Activated CD4-positive, alpha-beta memory T cell treated with anti-CD3 and anti-CD28 coated beads, Interleukin-2, amount 10 ng/mL, durations not matched to agents 7 days and 5 days (primary cell): ENCODE measurements around the gene DOCK3. TPM values are rescaled to one million over a fixed set of nuclear protein-coding genes. Genes with fewer than 3 reads are reported as not detected.
"Not testable (repeated sequence)": the region's sequence is repeated elsewhere in the genome, so short reads cannot be mapped to it uniquely, and the experiment has no call there.

ENCODE experiments used
- CTCF ChIA-PET: fragments of 350-600 bp; sonication (Branson Sonifier 250); formaldehyde crosslinking; loops from one replicate; lab custom pipeline; 2021; ENCODE audit warnings: antibody characterized with exemption, inconsistent platforms; lab: Charles Lee
- POLR2A ChIA-PET: fragments of 350-600 bp; sonication (Branson Sonifier 250); formaldehyde crosslinking; loops from one replicate; lab custom pipeline; 2021; ENCODE audit warnings: antibody characterized with exemption; lab: Charles Lee
- DNase-seq: peaks from one replicate; pipeline ENCODE4 v3.0.0-alpha.2; 2020
- H3K27ac Mint-ChIP-seq: one replicate; pipeline ENCODE4 v1.8.0; 2021; ENCODE audit warnings: mild to moderate bottlenecking, mixed read lengths
- H3K27me3 Mint-ChIP-seq: one replicate; pipeline ENCODE4 v1.8.0; 2021; ENCODE audit warnings: mixed read lengths
- H3K36me3 Mint-ChIP-seq: one replicate; pipeline ENCODE4 v1.8.0; 2021; ENCODE audit warnings: low read depth, mixed read lengths
- H3K4me1 Mint-ChIP-seq: one replicate; pipeline ENCODE4 v1.8.0; 2021; ENCODE audit warnings: mixed read lengths
- H3K4me3 Mint-ChIP-seq: one replicate; pipeline ENCODE4 v1.8.0; 2021; ENCODE audit warnings: mild to moderate bottlenecking, mixed read lengths
- H3K9me3 Mint-ChIP-seq: one replicate; pipeline ENCODE4 v1.8.0; 2021; ENCODE audit warnings: mixed read lengths
- total RNA-seq, 2 experiments: library from RNA; stranded (reverse); gene quantifications; one replicate each; pipeline ENCODE4 v1.2.3, GENCODE V29; 2021

Gene DOCK3
- total RNA-seq, 2 experiments from 2014 or later: 1.6 to 1.7 TPM

- DNase-seq: no peak
- ChIA-PET POLR2A (no interaction called here), CTCF (no interaction called here)
- Mint-ChIP-seq H3K4me3 (no peak overlapping the region), H3K36me3 (peaks cover 9% of the 10 kb centered on the region), H3K4me1 (no peaks in the 10 kb centered on the region), H3K27me3 (no peaks in the 10 kb centered on the region), H3K27ac (no peak overlapping the region), H3K9me3 (peaks cover 24% of the 10 kb centered on the region)
These were observed 407.6 kb downstream of the DOCK3 start for GRCh38 chr3:51082363-51082762.

DNA sequence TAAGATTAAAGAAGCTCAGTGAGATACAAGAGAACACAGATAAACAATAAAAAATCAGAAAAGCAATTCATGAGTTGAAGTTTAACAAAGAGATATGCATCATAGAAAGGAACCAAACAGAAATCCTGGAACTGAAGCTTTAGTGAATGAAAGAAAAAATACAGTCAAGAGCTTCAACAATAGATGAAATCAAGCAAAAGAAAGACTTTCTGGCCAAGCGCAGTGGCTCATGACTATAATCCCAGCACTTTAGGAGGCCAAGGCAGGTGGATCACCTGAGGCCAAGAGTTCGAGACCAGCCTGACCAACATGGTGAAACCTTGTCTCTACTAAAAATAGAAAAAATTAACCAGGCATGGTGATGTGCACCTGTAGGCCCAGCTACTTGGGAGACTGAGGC is 408.8 kb downstream of the DOCK3 start:
- Mint-ChIP-seq H3K27me3 (no peaks in the 10 kb centered on the region), H3K4me1 (no peaks in the 10 kb centered on the region), H3K27ac (no peak overlapping the region), H3K4me3 (no peak overlapping the region), H3K36me3 (peaks cover 9% of the 10 kb centered on the region), H3K9me3 (peaks cover 24% of the 10 kb centered on the region)
- POLR2A ChIA-PET: no interaction called here
- DNase-seq: no peak
- CTCF ChIA-PET: no interaction called here

DNA sequence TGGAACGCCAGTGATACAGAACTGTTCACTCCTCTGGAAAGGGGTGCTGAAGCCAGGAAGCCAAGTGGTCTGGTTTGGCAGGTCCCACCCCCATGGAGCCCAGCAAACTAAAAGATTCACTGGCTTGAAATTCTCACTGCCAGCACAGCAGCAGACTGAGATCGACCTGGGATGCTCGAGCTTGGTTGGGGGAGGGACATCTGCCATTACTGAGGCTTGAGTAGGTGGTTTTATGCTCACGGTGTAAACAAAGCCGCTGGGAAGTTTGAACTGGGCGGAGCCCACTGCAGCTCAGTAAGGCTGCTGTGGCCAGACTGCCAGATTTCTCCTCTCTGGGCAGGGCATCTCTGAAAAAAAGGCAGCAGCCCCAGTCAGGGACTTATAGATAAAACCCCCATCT is 417.4 kb downstream of the DOCK3 start:
- CTCF ChIA-PET, POLR2A ChIA-PET, H3K9me3 Mint-ChIP-seq, H3K4me3 Mint-ChIP-seq, DNase-seq, H3K4me1 Mint-ChIP-seq, H3K36me3 Mint-ChIP-seq, H3K27me3 Mint-ChIP-seq, H3K27ac Mint-ChIP-seq: not testable (repeated sequence)

GRCh38 chr3:51094838-51095237 is 420.1 kb downstream of the DOCK3 start:
- H3K27ac Mint-ChIP-seq, POLR2A ChIA-PET, DNase-seq, H3K9me3 Mint-ChIP-seq, H3K36me3 Mint-ChIP-seq, H3K27me3 Mint-ChIP-seq, H3K4me1 Mint-ChIP-seq, CTCF ChIA-PET, H3K4me3 Mint-ChIP-seq: not testable (repeated sequence)

DNA sequence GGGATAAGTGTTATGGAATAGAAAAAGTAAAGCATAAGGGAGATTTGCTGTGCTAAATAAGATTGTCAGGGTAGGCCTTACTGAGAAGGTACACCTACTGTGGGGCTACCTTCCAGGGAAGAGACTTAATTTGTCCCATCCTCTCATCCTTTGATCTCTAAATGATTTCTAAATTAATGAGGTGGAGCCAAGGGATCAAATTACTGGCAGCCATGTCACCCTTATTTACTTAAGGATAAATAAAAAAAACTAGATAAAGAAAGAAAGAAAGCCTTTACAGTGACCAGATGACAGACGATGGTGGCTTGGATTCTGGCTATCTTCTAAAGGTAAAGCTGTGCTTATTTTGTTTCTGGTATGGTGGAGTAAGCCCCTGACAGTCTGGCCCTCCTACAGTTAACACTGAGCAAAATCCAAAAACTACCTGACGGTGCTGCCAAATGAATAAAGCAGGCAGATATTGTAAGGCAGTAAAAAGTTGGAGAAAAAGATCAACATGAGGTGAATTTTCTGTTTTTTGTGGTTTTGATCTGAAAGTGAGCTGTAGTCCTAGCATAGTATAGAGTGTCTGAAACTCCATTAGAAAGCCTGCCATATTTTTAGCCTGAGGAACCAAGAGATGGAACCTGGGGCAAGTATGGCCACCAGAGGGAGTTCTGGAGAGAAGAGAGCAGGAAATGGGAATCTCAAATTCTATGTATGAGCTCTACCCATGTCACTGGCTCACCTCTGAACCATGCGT is 425.2 kb downstream of the DOCK3 start:
- no peaks in the 10 kb centered on the region for H3K4me1 Mint-ChIP-seq
- CTCF ChIA-PET: interaction anchor here (1.3 to 1.4 kb wide), 2 partner anchors 11 to 272 kb away, joined by 3 to 6 read pairs; no protein-coding TSS in a partner anchor
- no peak for DNase-seq
- H3K27me3 Mint-ChIP-seq: no peaks in the 10 kb centered on the region
- no peaks in the 10 kb centered on the region for H3K9me3 Mint-ChIP-seq
- POLR2A ChIA-PET: no interaction called here
- H3K4me3 Mint-ChIP-seq: no peak overlapping the region
- no peaks in the 10 kb centered on the region for H3K36me3 Mint-ChIP-seq
- H3K27ac Mint-ChIP-seq: no peak overlapping the region

DNA sequence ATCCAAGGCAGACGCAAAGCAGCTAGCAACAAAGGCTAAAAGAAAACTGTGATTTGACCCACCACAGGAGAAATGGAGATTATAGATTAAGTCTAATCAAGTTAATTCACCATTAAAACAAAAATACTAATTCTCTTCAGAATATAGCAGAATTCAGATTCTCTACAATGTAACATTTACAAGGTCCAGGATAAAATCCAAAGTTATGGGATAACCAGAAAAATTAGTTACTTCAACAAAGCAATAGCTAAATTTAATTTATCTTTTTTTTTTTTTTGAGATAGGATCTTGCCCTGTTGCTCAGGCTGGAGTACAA is 425.8 kb downstream of the DOCK3 start:
- ChIA-PET POLR2A (no interaction called here), CTCF (interaction anchor here (1.3 to 1.4 kb wide), 2 partner anchors 10 to 271 kb away, joined by 3 to 6 read pairs; no protein-coding TSS in a partner anchor)
- no peak for DNase-seq
- Mint-ChIP-seq H3K4me1 (no peaks in the 10 kb centered on the region), H3K27ac (no peak overlapping the region), H3K9me3 (no peaks in the 10 kb centered on the region), H3K36me3 (no peaks in the 10 kb centered on the region), H3K4me3 (no peak overlapping the region), H3K27me3 (no peaks in the 10 kb centered on the region)

- no peak overlapping the region for H3K4me3 Mint-ChIP-seq
- H3K27ac Mint-ChIP-seq: no peak overlapping the region
- POLR2A ChIA-PET: no interaction called here
- H3K36me3 Mint-ChIP-seq: no peaks in the 10 kb centered on the region
- CTCF ChIA-PET: no interaction called here
- no peaks in the 10 kb centered on the region for H3K4me1 Mint-ChIP-seq
- H3K9me3 Mint-ChIP-seq: no peaks in the 10 kb centered on the region
- no peaks in the 10 kb centered on the region for H3K27me3 Mint-ChIP-seq
- DNase-seq: no peak
These were observed 427.7 kb downstream of the DOCK3 start for GRCh38 chr3:51102396-51102795.

DNA sequence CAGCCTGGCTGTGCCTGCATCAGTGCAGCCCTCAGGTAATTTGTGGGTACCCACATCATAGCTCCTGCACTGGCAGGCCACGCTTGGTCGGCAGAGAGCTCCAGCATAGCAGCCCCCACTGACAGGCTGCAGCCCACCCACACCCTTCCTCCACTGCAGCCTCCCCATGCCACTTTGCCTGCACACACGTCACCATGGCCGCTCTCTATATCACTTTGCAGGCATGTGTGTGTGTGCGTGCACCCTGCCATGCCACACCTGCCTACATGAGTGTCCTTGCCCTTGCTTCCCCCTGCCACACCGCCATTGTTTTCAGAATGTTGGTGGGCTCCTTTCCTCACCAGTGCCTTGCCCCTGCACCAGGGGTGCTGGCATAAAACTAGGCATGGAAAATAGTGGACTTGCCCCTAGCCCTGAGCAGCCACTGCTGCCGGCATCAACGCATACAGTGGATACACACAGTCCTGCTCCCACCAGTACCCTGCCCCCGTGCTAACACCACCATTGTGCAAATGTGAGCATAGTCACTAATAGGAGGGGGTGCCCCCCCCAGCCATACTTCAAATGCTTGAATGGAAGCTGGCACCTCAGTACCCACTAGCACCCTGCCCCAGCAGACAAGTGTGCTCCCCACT is 431.6 kb downstream of the DOCK3 start:
- H3K27me3 Mint-ChIP-seq: peaks cover 3% of the 10 kb centered on the region
- POLR2A ChIA-PET: no interaction called here
- CTCF ChIA-PET: no interaction called here

GRCh38 chr3:51110586-51110985 is 435.9 kb downstream of the DOCK3 start:
- Mint-ChIP-seq H3K27ac (no peak overlapping the region), H3K27me3 (peaks cover 3% of the 10 kb centered on the region), H3K9me3 (peaks cover 18% of the 10 kb centered on the region), H3K4me3 (no peak overlapping the region), H3K4me1 (no peaks in the 10 kb centered on the region), H3K36me3 (no peaks in the 10 kb centered on the region)
- ChIA-PET POLR2A (no interaction called here), CTCF (interaction anchor here (1.1 kb wide), 1 partner anchor 10 kb away, joined by 3 read pairs; no protein-coding TSS in a partner anchor)
- DNase-seq: no peak

More for the DNA sequence above, 431.6 kb downstream of the DOCK3 start:
- no peak overlapping the region for H3K4me3 Mint-ChIP-seq
- H3K36me3 Mint-ChIP-seq: no peaks in the 10 kb centered on the region
- H3K4me1 Mint-ChIP-seq: no peaks in the 10 kb centered on the region
- DNase-seq: no peak
- H3K9me3 Mint-ChIP-seq: peaks cover 14% of the 10 kb centered on the region
- no peak overlapping the region for H3K27ac Mint-ChIP-seq

GRCh38 chr3:51122944-51123343 is 448.2 kb downstream of the DOCK3 start:
- Mint-ChIP-seq H3K27me3 (no peaks in the 10 kb centered on the region), H3K9me3 (peaks cover 7% of the 10 kb centered on the region), H3K4me1 (no peaks in the 10 kb centered on the region), H3K36me3 (no peaks in the 10 kb centered on the region), H3K4me3 (no peak overlapping the region), H3K27ac (no peak overlapping the region)
- ChIA-PET CTCF (no interaction called here), POLR2A (no interaction called here)
- DNase-seq: no peak

GRCh38 chr3:51123531-51123930 is 448.8 kb downstream of the DOCK3 start:
- peaks cover 5% of the 10 kb centered on the region for H3K9me3 Mint-ChIP-seq
- CTCF ChIA-PET: no interaction called here

DNA sequence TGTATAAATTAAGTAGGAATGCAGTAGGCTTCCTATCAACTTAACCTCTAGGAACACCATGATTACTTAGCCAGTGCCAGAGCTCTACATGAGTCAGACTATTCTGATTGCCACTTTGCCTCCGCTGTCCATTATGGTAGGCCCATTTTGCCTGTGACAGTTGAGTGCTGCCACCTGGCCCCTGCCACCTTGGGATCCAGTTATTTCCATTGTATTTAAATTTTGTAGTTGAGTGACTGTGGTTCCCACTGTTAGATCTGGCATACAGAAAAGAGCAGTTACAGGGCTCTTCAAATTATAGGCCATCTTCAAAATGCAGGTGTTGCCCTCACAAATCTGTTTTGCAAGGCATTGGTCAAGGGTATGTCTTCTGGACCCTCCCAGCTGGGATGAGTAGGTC is 456.9 kb downstream of the DOCK3 start:
- peaks cover 15% of the 10 kb centered on the region for H3K9me3 Mint-ChIP-seq
- POLR2A ChIA-PET, H3K27me3 Mint-ChIP-seq, CTCF ChIA-PET, H3K36me3 Mint-ChIP-seq, DNase-seq, H3K4me1 Mint-ChIP-seq, H3K4me3 Mint-ChIP-seq, H3K27ac Mint-ChIP-seq: not testable (repeated sequence)

More at GRCh38 chr3:51123531-51123930, 448.8 kb downstream of the DOCK3 start:
- no peaks in the 10 kb centered on the region for H3K36me3 Mint-ChIP-seq
- H3K27ac Mint-ChIP-seq: no peak overlapping the region
- no peak for DNase-seq
- H3K27me3 Mint-ChIP-seq: no peaks in the 10 kb centered on the region
- H3K4me1 Mint-ChIP-seq: no peaks in the 10 kb centered on the region
- no peak overlapping the region for H3K4me3 Mint-ChIP-seq
- POLR2A ChIA-PET: no interaction called here

GRCh38 chr3:51137715-51138114 is 463.0 kb downstream of the DOCK3 start:
- H3K9me3 Mint-ChIP-seq: peaks cover 2% of the 10 kb centered on the region
- DNase-seq: no peak
- H3K27me3 Mint-ChIP-seq: no peaks in the 10 kb centered on the region
- CTCF ChIA-PET: no interaction called here
- H3K36me3 Mint-ChIP-seq: no peaks in the 10 kb centered on the region
- H3K4me1 Mint-ChIP-seq: no peaks in the 10 kb centered on the region
- no peak overlapping the region for H3K4me3 Mint-ChIP-seq
- POLR2A ChIA-PET: no interaction called here
- no peak overlapping the region for H3K27ac Mint-ChIP-seq

GRCh38 chr3:51139616-51140015 is 464.9 kb downstream of the DOCK3 start:
- DNase-seq: no peak
- no peaks in the 10 kb centered on the region for H3K4me1 Mint-ChIP-seq
- H3K27me3 Mint-ChIP-seq: no peaks in the 10 kb centered on the region
- ChIA-PET CTCF (no interaction called here), POLR2A (no interaction called here)
- no peaks in the 10 kb centered on the region for H3K9me3 Mint-ChIP-seq
- H3K36me3 Mint-ChIP-seq: no peaks in the 10 kb centered on the region
- H3K4me3 Mint-ChIP-seq: no peak overlapping the region
- no peak overlapping the region for H3K27ac Mint-ChIP-seq
